ENCODE measurements around the gene NAA25. TPM values are rescaled to one million over a fixed set of nuclear protein-coding genes. Genes with fewer than 3 reads are reported as not detected.

NAA25 gene
- total and polyA plus RNA-seq, 9 of the 15 experiments (the other 6 are each of a cell fraction or from before 2014, with no cell fraction given): 26.6 to 59.6 (median 48.9) TPM

DNA sequence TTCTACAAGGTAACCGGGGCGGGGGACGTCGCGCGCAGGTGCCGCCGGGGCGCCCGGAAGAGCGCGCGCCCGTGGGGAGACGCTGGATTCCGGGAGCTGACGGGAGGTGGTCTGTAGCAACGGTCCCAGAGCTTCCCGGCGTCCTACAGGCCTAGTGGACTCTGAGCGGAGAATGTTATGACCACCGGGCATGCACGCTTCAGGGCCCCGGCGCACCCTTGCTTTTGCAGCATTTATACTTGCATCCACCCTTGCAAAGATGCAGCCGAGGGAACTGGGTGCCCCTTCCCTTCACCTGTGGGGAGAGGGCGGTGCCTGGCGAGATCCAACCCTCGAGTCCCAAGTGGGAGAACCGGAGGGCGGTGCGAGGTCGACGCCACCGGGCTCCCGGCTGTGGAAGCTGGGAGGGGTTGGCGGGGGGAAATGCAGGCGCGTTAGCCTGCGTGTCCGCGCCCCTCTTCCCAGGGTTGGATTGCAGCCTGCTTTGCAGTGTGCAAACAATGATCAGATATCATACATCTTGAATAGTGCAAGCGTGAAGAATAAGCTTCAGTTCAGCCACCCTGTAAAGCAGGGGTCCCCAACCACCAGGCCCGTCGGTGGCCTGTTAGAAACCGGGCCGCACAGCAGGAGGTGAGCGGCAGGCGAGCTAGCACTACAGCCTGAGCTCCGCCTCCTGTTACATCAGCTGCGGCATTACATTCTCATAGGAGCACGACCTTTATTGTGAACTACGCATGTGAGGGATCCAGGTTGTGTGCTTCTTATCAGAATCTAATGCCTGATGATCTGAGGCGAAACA, 94.8 kb downstream of the NAA25 start (continued):
- TF ChIP-seq RBM14 (IDR thresholded peaks at IDR 0.05; ENCODE audit: borderline replicate concordance, insufficient read depth, low read depth, low read length): no peak; the same call in 1 of the 2 replicates
- peak; percentile 30 for TF ChIP-seq ESRRA (IDR thresholded peaks at IDR 0.05; ENCODE audit: borderline replicate concordance, low read depth)
- no peak for TF ChIP-seq NUFIP1 (IDR thresholded peaks at IDR 0.05; ENCODE audit: partially characterized antibody)
- no peak for TF ChIP-seq CCAR2 (IDR thresholded peaks at IDR 0.05; ENCODE audit: low read depth, low read length)
- TF ChIP-seq ZKSCAN1 (IDR thresholded peaks at IDR 0.05; ENCODE audit: low read depth, low read length): no peak; the same call in 1 of the 2 replicates
- TF ChIP-seq, protein P1, sequence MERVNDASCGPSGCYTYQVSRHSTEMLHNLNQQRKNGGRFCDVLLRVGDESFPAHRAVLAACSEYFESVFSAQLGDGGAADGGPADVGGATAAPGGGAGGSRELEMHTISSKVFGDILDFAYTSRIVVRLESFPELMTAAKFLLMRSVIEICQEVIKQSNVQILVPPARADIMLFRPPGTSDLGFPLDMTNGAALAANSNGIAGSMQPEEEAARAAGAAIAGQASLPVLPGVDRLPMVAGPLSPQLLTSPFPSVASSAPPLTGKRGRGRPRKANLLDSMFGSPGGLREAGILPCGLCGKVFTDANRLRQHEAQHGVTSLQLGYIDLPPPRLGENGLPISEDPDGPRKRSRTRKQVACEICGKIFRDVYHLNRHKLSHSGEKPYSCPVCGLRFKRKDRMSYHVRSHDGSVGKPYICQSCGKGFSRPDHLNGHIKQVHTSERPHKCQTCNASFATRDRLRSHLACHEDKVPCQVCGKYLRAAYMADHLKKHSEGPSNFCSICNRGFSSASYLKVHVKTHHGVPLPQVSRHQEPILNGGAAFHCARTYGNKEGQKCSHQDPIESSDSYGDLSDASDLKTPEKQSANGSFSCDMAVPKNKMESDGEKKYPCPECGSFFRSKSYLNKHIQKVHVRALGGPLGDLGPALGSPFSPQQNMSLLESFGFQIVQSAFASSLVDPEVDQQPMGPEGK (CRISPR knock-in tag; IDR thresholded peaks at IDR 0.05; ENCODE audit: borderline replicate concordance): no peak
- peak; percentile 4; the same call in 1 of the 2 replicates for TF ChIP-seq SUPT5H (IDR thresholded peaks at IDR 0.05)
- peak; percentile 64 for TF ChIP-seq ZNF75A (CRISPR knock-in tag; IDR thresholded peaks at IDR 0.05)
- TF ChIP-seq MBD2 (IDR thresholded peaks at IDR 0.05; ENCODE audit: borderline replicate concordance, low read depth): no peak
- no peak for TF ChIP-seq TAL1 (IDR thresholded peaks at IDR 0.05)
- TF ChIP-seq PHF21A (IDR thresholded peaks at IDR 0.05; ENCODE audit: borderline replicate concordance, low read depth): peak; percentile 84; the same call in 1 of the 2 replicates
- TF ChIP-seq, protein P2, sequence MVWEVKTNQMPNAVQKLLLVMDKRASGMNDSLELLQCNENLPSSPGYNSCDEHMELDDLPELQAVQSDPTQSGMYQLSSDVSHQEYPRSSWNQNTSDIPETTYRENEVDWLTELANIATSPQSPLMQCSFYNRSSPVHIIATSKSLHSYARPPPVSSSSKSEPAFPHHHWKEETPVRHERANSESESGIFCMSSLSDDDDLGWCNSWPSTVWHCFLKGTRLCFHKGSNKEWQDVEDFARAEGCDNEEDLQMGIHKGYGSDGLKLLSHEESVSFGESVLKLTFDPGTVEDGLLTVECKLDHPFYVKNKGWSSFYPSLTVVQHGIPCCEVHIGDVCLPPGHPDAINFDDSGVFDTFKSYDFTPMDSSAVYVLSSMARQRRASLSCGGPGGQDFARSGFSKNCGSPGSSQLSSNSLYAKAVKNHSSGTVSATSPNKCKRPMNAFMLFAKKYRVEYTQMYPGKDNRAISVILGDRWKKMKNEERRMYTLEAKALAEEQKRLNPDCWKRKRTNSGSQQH (CRISPR knock-in tag; IDR thresholded peaks at IDR 0.05): no peak
- TF ChIP-seq, protein P3, sequence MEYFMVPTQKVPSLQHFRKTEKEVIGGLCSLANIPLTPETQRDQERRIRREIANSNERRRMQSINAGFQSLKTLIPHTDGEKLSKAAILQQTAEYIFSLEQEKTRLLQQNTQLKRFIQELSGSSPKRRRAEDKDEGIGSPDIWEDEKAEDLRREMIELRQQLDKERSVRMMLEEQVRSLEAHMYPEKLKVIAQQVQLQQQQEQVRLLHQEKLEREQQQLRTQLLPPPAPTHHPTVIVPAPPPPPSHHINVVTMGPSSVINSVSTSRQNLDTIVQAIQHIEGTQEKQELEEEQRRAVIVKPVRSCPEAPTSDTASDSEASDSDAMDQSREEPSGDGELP (CRISPR knock-in tag; IDR thresholded peaks at IDR 0.05; ENCODE audit: borderline replicate concordance): peak; percentile 88
- TF ChIP-seq MAFG (tag; conservative IDR thresholded peaks at IDR 0.05): no peak
- TF ChIP-seq ZNF175 (CRISPR knock-in tag; IDR thresholded peaks at IDR 0.05; ENCODE audit: low read depth): no peak
- TF ChIP-seq ZNF384 (IDR thresholded peaks at IDR 0.05; ENCODE audit: low read depth, low read length): no peak
- TF ChIP-seq, protein P4, sequence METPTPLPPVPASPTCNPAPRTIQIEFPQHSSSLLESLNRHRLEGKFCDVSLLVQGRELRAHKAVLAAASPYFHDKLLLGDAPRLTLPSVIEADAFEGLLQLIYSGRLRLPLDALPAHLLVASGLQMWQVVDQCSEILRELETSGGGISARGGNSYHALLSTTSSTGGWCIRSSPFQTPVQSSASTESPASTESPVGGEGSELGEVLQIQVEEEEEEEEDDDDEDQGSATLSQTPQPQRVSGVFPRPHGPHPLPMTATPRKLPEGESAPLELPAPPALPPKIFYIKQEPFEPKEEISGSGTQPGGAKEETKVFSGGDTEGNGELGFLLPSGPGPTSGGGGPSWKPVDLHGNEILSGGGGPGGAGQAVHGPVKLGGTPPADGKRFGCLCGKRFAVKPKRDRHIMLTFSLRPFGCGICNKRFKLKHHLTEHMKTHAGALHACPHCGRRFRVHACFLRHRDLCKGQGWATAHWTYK (CRISPR knock-in tag; IDR thresholded peaks at IDR 0.05): peak; percentile 8; the same call in 1 of the 2 replicates
- no peak for TF ChIP-seq TEAD2 (tag; IDR thresholded peaks at IDR 0.05)
- no peak for TF ChIP-seq FUS (optimal IDR thresholded peaks at IDR 0.05; ENCODE audit: low read depth, low read length)
- TF ChIP-seq ZNF212 (CRISPR knock-in tag; IDR thresholded peaks at IDR 0.05): no peak
- TF ChIP-seq HDAC8 (tag; IDR thresholded peaks at IDR 0.05): no peak
- no peak for TF ChIP-seq RBM34 (IDR thresholded peaks at IDR 0.05; ENCODE audit: borderline replicate concordance, insufficient read depth, low read length)
- no peak for TF ChIP-seq BDP1 (IDR thresholded peaks at IDR 0.05; ENCODE audit: insufficient read depth, insufficient read length)
- TF ChIP-seq ARID1B (IDR thresholded peaks at IDR 0.05): 0 out of 2 replicates have a peak, but pooled peaks have one; percentile 18
